ENCODE measurements around the gene UGT1A3. TPM values are rescaled to one million over a fixed set of nuclear protein-coding genes. Genes with fewer than 3 reads are reported as not detected.

Gene UGT1A3
- total and polyA plus RNA-seq, 8 donors, result not detected

- 82 to 84% methylated on average over 11 of the region's 11 CpGs for WGBS, 2 donors
- Histone ChIP-seq H3K27ac (no peak overlapping the region), H3K4me3 (no peak overlapping the region), H3K9me3 (no peaks in the 10 kb centered on the region), H3K4me1 (peaks cover 0 to 7% (median 0%) of the 10 kb centered on the region in 3 donors), H3K36me3 (no peaks in the 10 kb centered on the region), H3K27me3 (no peaks in the 10 kb centered on the region)
- DNase-seq (no peak), FAIRE-seq (no peak), ATAC-seq (peak in 2 of 4 donors; percentile 46 to 48)
- intact Hi-C loops (cut with DNase I), result no loop called here
- TF ChIP-seq, protein P1, sequence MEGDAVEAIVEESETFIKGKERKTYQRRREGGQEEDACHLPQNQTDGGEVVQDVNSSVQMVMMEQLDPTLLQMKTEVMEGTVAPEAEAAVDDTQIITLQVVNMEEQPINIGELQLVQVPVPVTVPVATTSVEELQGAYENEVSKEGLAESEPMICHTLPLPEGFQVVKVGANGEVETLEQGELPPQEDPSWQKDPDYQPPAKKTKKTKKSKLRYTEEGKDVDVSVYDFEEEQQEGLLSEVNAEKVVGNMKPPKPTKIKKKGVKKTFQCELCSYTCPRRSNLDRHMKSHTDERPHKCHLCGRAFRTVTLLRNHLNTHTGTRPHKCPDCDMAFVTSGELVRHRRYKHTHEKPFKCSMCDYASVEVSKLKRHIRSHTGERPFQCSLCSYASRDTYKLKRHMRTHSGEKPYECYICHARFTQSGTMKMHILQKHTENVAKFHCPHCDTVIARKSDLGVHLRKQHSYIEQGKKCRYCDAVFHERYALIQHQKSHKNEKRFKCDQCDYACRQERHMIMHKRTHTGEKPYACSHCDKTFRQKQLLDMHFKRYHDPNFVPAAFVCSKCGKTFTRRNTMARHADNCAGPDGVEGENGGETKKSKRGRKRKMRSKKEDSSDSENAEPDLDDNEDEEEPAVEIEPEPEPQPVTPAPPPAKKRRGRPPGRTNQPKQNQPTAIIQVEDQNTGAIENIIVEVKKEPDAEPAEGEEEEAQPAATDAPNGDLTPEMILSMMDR (IDR thresholded peaks at IDR 0.05), result no peak
Measured at GRCh38 chr2:233691443-233692433, 37.1 kb upstream of the UGT1A3 start.

GRCh38 chr2:233692648-233693047, 36.2 kb upstream of the UGT1A3 start, which contains the start of gene UGT1A6:
TSS of gene UGT1A6 (plus strand) at chr2:233692890. CDS start at chr2:233693005, 115 bp downstream.
- WGBS, 2 donors, result 36 to 46% methylated on average over 4 of the region's 4 CpGs
- no peak within 1 kb of the TSS for H3K27ac ChIP-seq
- no peaks in the 10 kb centered on the region for H3K27me3 ChIP-seq
- H3K9me3 ChIP-seq, result no peaks in the 10 kb centered on the region
- H3K36me3 ChIP-seq, result no peaks in the 10 kb centered on the region
- ATAC-seq, result peak; percentile 80 to 94 (median 86)
- intact Hi-C loops (cut with DNase I), result no loop called here
- FAIRE-seq, result no peak
- DNase-seq, result no peak
- H3K4me1 ChIP-seq, result peaks cover 0 to 7% (median 0%) of the 10 kb centered on the region in 3 donors
- TF ChIP-seq, protein P1 (IDR thresholded peaks at IDR 0.05), result no peak
- H3K4me3 ChIP-seq, result no peak within 1 kb of the TSS

GRCh38 chr2:233693963-233694362, 34.9 kb upstream of the UGT1A3 start:
- no peak for DNase-seq
- H3K27ac ChIP-seq, result no peak overlapping the region
- intact Hi-C loops (cut with DNase I), result no loop called here
- H3K4me3 ChIP-seq, result no peak overlapping the region
- no peaks in the 10 kb centered on the region for H3K9me3 ChIP-seq
- H3K4me1 ChIP-seq, result peaks cover 0 to 7% (median 0%) of the 10 kb centered on the region in 3 donors
- TF ChIP-seq, protein P1 (IDR thresholded peaks at IDR 0.05), result no peak
- WGBS, 2 donors, result 73 to 82% methylated on average over 6 of the region's 6 CpGs
- H3K36me3 ChIP-seq, result no peaks in the 10 kb centered on the region
- ATAC-seq, result no peak
- no peaks in the 10 kb centered on the region for H3K27me3 ChIP-seq
- FAIRE-seq, result no peak

- Histone ChIP-seq H3K36me3 (no peaks in the 10 kb centered on the region), H3K9me3 (no peaks in the 10 kb centered on the region), H3K4me1 (peaks cover 0 to 8% (median 4%) of the 10 kb centered on the region in 3 donors), H3K27me3 (no peaks in the 10 kb centered on the region), H3K4me3 (no peak overlapping the region), H3K27ac (no peak overlapping the region)
- TF ChIP-seq, protein P1 (IDR thresholded peaks at IDR 0.05), result no peak
- ATAC-seq, result no peak
- DNase-seq, result no peak
- FAIRE-seq, result no peak
- WGBS, 2 donors, result 78 to 80% methylated on average over 4 of the region's 4 CpGs
- intact Hi-C loops (cut with DNase I), result no loop called here
Measured at GRCh38 chr2:233698740-233699139, 30.1 kb upstream of the UGT1A3 start.

Data from pancreas (tissue), 10 donors.